ENCODE measurements around the gene LRRC8C. TPM values are rescaled to one million over a fixed set of nuclear protein-coding genes. Genes with fewer than 3 reads are reported as not detected.

The LRRC8C gene
- total and polyA plus RNA-seq, 2 of the 8 experiments (the other 6 are each of a cell fraction or from before 2014, with no cell fraction given): 1.1 to 2.1 TPM

- H4K91ac ChIP-seq (replicated peaks; ENCODE audit: insufficient read length, low read length): no peak overlapping the region
- no peak overlapping the region for H2BK5ac ChIP-seq (ENCODE audit: low read depth, low read length)
- no peak overlapping the region for H2BK12ac ChIP-seq (ENCODE audit: low read depth, low read length)
- FAIRE-seq: no peak
- H2BK120ac ChIP-seq (replicated peaks; ENCODE audit: low read depth, low read length): no peak overlapping the region
- no peak overlapping the region for H2BK20ac ChIP-seq (ENCODE audit: low read length)
- no peaks in the 10 kb centered on the region for H4K20me1 ChIP-seq (replicated peaks in 1 of 2; ENCODE audit: control insufficient read depth in 1 of 2, insufficient read depth in 2 of 2, low read length in 2 of 2)
- H3K9me3 ChIP-seq (ENCODE audit: insufficient read depth in 2 of 2, low read depth in 1 of 2, low read length in 1 of 2): no peaks in the 10 kb centered on the region
- peaks cover 0 to 6% (median 3%) of the 10 kb centered on the region in 4 experiments; a peak in 4 of 7 replicates for H3K4me1 ChIP-seq (replicated peaks in 1 of 4; ENCODE audit: control insufficient read depth in 3 of 4, insufficient read depth in 4 of 4, low read length in 3 of 4)
- H3K79me2 ChIP-seq (ENCODE audit: control insufficient read depth in 1 of 2, insufficient read depth in 2 of 2, low read length in 2 of 2): no peaks in the 10 kb centered on the region
- no peak overlapping the region for H3K56ac ChIP-seq (replicated peaks; ENCODE audit: insufficient read length, low read depth, low read length)
- H3K27me3 ChIP-seq (replicated peaks in 1 of 4; ENCODE audit: control insufficient read depth in 3 of 4, extremely low read depth in 1 of 4, insufficient read depth in 3 of 4, low read length in 3 of 4): peaks cover 0 to 23% (median 13%) of the 10 kb centered on the region in 4 experiments; a peak in 5 of 7 replicates
- no peak overlapping the region for H4K8ac ChIP-seq (ENCODE audit: extremely low read depth, insufficient read depth, low read length)
- DNase-seq (ENCODE audit: low read depth in 1 of 2, low spot score in 2 of 2): no peak
- no peak overlapping the region for H3K4me2 ChIP-seq (ENCODE audit: insufficient read depth in 1 of 2, low read depth in 2 of 2, low read length in 2 of 2)
- H2BK15ac ChIP-seq (ENCODE audit: low read length): no peak overlapping the region
- H4K5ac ChIP-seq (ENCODE audit: insufficient read length, low read depth, low read length): no peak overlapping the region
- H2AFZ ChIP-seq (ENCODE audit: low read length): no peak overlapping the region
- no peak overlapping the region for H3K27ac ChIP-seq (ENCODE audit: low read depth, low read length)
- CTCF ChIA-PET (ENCODE audit: partially characterized antibody): interaction anchor here (9.7 kb wide), 1 partner anchor 126 kb away, joined by 101 read pairs; no protein-coding TSS in a partner anchor
- POLR2A ChIA-PET (ENCODE audit: partially characterized antibody): no interaction called here
- H3K23ac ChIP-seq (ENCODE audit: insufficient read length): no peak overlapping the region
- H3K4ac ChIP-seq (replicated peaks; ENCODE audit: insufficient read length, low read depth, low read length): no peak overlapping the region
- H3K36me3 ChIP-seq (ENCODE audit: control insufficient read depth in 2 of 4, insufficient read depth in 4 of 4, low read length in 3 of 4): no peaks in the 10 kb centered on the region
- H3K9ac ChIP-seq (replicated peaks in 1 of 4; ENCODE audit: extremely low read depth in 1 of 4, low read depth in 3 of 4, low read length in 3 of 4): no peak overlapping the region
- H3K18ac ChIP-seq (ENCODE audit: extremely low read depth, low read length): no peak overlapping the region
- peaks cover 14% of the 10 kb centered on the region; the same call in 1 of the 2 replicates for H3K23me2 ChIP-seq (ENCODE audit: low read depth, low read length)
- no peak overlapping the region for H2AK5ac ChIP-seq (ENCODE audit: low read depth, low read length)
- no peaks in the 10 kb centered on the region for H3K79me1 ChIP-seq (ENCODE audit: low read depth, low read length)
- H3K14ac ChIP-seq (ENCODE audit: insufficient read length): no peak overlapping the region
- H3K4me3 ChIP-seq (ENCODE audit: extremely low read depth in 1 of 4, insufficient read depth in 2 of 4, low read depth in 3 of 4, low read length in 4 of 4): no peak overlapping the region
- TF ChIP-seq SIN3A (conservative IDR thresholded peaks at IDR 0.05 in 1 of 2, IDR thresholded peaks at IDR 0.05 in 1 of 2; ENCODE audit: low read depth in 1 of 2, low read length in 2 of 2): no peak
- no peak for TF ChIP-seq JUN (IDR thresholded peaks at IDR 0.05; ENCODE audit: low read depth, low read length)
- TF ChIP-seq, protein P1, sequence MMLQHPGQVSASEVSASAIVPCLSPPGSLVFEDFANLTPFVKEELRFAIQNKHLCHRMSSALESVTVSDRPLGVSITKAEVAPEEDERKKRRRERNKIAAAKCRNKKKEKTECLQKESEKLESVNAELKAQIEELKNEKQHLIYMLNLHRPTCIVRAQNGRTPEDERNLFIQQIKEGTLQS (IDR thresholded peaks at IDR 0.05; ENCODE audit: insufficient read depth, low read depth, low read length): no peak
- no peak for TF ChIP-seq MAFK (IDR thresholded peaks at IDR 0.05; ENCODE audit: low read depth, low read length)
- TF ChIP-seq RFX5 (IDR thresholded peaks at IDR 0.05; ENCODE audit: borderline replicate concordance, low read depth, low read length): no peak
- TF ChIP-seq CBX5 (IDR thresholded peaks at IDR 0.05; ENCODE audit: low read depth, low read length): no peak
- TF ChIP-seq FOSL1 (IDR thresholded peaks at IDR 0.05; ENCODE audit: insufficient read depth, low read depth, low read length): no peak
- TF ChIP-seq KDM5A (IDR thresholded peaks at IDR 0.05; ENCODE audit: low read length): no peak
- no peak for TF ChIP-seq CHD1 (IDR thresholded peaks at IDR 0.05; ENCODE audit: low read depth, low read length)
- TF ChIP-seq RBBP5 (IDR thresholded peaks at IDR 0.05; ENCODE audit: borderline replicate concordance, low read depth, low read length): no peak
- no peak for TF ChIP-seq TCF12 (IDR thresholded peaks at IDR 0.05; ENCODE audit: low read depth, low read length)
- TF ChIP-seq, protein P2, sequence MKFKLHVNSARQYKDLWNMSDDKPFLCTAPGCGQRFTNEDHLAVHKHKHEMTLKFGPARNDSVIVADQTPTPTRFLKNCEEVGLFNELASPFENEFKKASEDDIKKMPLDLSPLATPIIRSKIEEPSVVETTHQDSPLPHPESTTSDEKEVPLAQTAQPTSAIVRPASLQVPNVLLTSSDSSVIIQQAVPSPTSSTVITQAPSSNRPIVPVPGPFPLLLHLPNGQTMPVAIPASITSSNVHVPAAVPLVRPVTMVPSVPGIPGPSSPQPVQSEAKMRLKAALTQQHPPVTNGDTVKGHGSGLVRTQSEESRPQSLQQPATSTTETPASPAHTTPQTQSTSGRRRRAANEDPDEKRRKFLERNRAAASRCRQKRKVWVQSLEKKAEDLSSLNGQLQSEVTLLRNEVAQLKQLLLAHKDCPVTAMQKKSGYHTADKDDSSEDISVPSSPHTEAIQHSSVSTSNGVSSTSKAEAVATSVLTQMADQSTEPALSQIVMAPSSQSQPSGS (IDR thresholded peaks at IDR 0.05; ENCODE audit: low read length): no peak
- TF ChIP-seq NRF1 (IDR thresholded peaks at IDR 0.05; ENCODE audit: low read depth, low read length): no peak
Measured at GRCh38 chr1:89637496-89637895, 4.6 kb downstream of the LRRC8C start.

Measured in H1 (cell line).